H1 (cell line): ENCODE results near the gene FHIT. TPM values are rescaled to one million over a fixed set of nuclear protein-coding genes. Genes with fewer than 3 reads are reported as not detected.

Source experiments
- CTCF ChIA-PET: fragments of 300-600 bp; sonication (Branson Sonifier 250); formaldehyde crosslinking; loops from one replicate; lab custom pipeline; 2021; ENCODE audit not compliant: partially characterized antibody; lab: Charles Lee
- POLR2A ChIA-PET: fragments of 300-600 bp; sonication (Branson Sonifier 250); formaldehyde crosslinking; loops from one replicate; lab custom pipeline; 2021; ENCODE audit warnings: inconsistent platforms; ENCODE audit not compliant: partially characterized antibody; lab: Charles Lee
- DNase-seq, 2 experiments: peaks; one replicate each; pipeline versions ENCODE4 v3.0.0 to v3.0.0-alpha.2; 2010 to 2022; ENCODE audit warnings: low spot score in 2 of 2, low read depth in 1 of 2, mixed read lengths in 1 of 2
- FAIRE-seq: peaks from 2 replicates; lab custom pipeline; 2011; peaks lifted over from hg19 to GRCh38; lab: Jason Lieb, UNC
- H2AFZ ChIP-seq: 2 replicates; pipeline ENCODE4 v1.8.1; 2012; ENCODE audit warnings: low read length, inconsistent platforms
- H2AK5ac ChIP-seq: 2 replicates; pipeline ENCODE4 v1.6.1; 2013; ENCODE audit warnings: low read depth, low read length
- H2BK120ac ChIP-seq: replicated peaks from 2 replicates; pipeline ENCODE3; 2013; ENCODE audit warnings: low read depth, low read length, inconsistent platforms
- H2BK12ac ChIP-seq: 2 replicates; pipeline ENCODE4 v1.6.1; 2013; ENCODE audit warnings: low read depth, low read length
- H2BK15ac ChIP-seq: 2 replicates; pipeline ENCODE4 v1.6.1; 2013; ENCODE audit warnings: low read length
- H2BK20ac ChIP-seq: 2 replicates; pipeline ENCODE4 v1.6.1; 2013; ENCODE audit warnings: low read length
- H2BK5ac ChIP-seq: 2 replicates; pipeline ENCODE4 v1.6.1; 2013; ENCODE audit warnings: low read depth, low read length
- H3K14ac ChIP-seq: 2 replicates; pipeline ENCODE4 v1.6.1; 2013; ENCODE audit warnings: inconsistent platforms; ENCODE audit not compliant: insufficient read length
- H3K18ac ChIP-seq: 2 replicates; pipeline ENCODE4 v1.6.1; 2013; ENCODE audit warnings: low read length; ENCODE audit errors: extremely low read depth
- H3K23ac ChIP-seq: 2 replicates; pipeline ENCODE4 v1.6.1; 2013; ENCODE audit warnings: inconsistent platforms; ENCODE audit not compliant: insufficient read length
- H3K23me2 ChIP-seq: 2 replicates; pipeline ENCODE4 v1.6.1; 2013; ENCODE audit warnings: low read depth, low read length
- H3K27ac ChIP-seq: 2 replicates; pipeline ENCODE4 v1.6.1; 2011; ENCODE audit warnings: low read depth, low read length, inconsistent platforms
- H3K27me3 ChIP-seq, 4 experiments: replicated peaks in 1 of 4; 1 replicate in 1 of 4; 2 replicates in 3 of 4; pipeline versions ENCODE4 v1.6.1 to v1.8.1; 2011 to 2013; ENCODE audit warnings: low read length in 3 of 4, mild to moderate bottlenecking in 3 of 4, inconsistent platforms in 2 of 4, mixed read lengths in 2 of 4, moderate library complexity in 1 of 4; ENCODE audit not compliant: control insufficient read depth in 3 of 4, insufficient read depth in 3 of 4; ENCODE audit errors: extremely low read depth in 1 of 4
- H3K36me3 ChIP-seq, 4 experiments: 2 replicates each; pipeline versions ENCODE4 v1.6.1 to v1.8.1; 2011 to 2013; ENCODE audit warnings: mild to moderate bottlenecking in 4 of 4, low read length in 3 of 4, moderate library complexity in 2 of 4, control low read depth in 1 of 4, inconsistent platforms in 1 of 4; ENCODE audit not compliant: insufficient read depth in 4 of 4, control insufficient read depth in 2 of 4
- H3K4ac ChIP-seq: replicated peaks from 2 replicates; pipeline ENCODE3; 2013; ENCODE audit warnings: low read length, low read depth, mixed read lengths, inconsistent platforms; ENCODE audit not compliant: insufficient read length
- H3K4me1 ChIP-seq, 4 experiments: replicated peaks in 1 of 4; 1 replicate in 1 of 4; 2 replicates in 3 of 4; pipeline versions ENCODE4 v1.6.1 to v1.8.1; 2011 to 2013; ENCODE audit warnings: low read length in 3 of 4, inconsistent platforms in 2 of 4, mixed read lengths in 1 of 4; ENCODE audit not compliant: insufficient read depth in 4 of 4, control insufficient read depth in 3 of 4
- H3K4me2 ChIP-seq, 2 experiments: 2 replicates each; pipeline versions ENCODE4 v1.6.1 to v1.8.1; 2011 to 2013; ENCODE audit warnings: low read depth in 2 of 2, low read length in 2 of 2, control low read depth in 1 of 2, inconsistent platforms in 1 of 2, mild to moderate bottlenecking in 1 of 2; ENCODE audit not compliant: insufficient read depth in 1 of 2
- H3K4me3 ChIP-seq, 4 experiments: fragments of 200-600, 300-600 bp in 1 of 4; sonication (generic), shearing (Covaris generic), sonication (Bioruptor Twin) in 1 of 4; 2 replicates each; pipeline versions ENCODE4 v1.5.1 to v1.8.1; 2011 to 2016; ENCODE audit warnings: low read length in 4 of 4, low read depth in 3 of 4, control low read depth in 2 of 4, inconsistent platforms in 2 of 4, mild to moderate bottlenecking in 2 of 4, mixed read lengths in 1 of 4, moderate library complexity in 1 of 4; ENCODE audit not compliant: insufficient read depth in 2 of 4; ENCODE audit errors: extremely low read depth in 1 of 4
- H3K56ac ChIP-seq: replicated peaks from 2 replicates; pipeline ENCODE3; 2013; ENCODE audit warnings: low read depth, mild to moderate bottlenecking, mixed read lengths, low read length, inconsistent platforms; ENCODE audit not compliant: insufficient read length
- H3K79me1 ChIP-seq: 2 replicates; pipeline ENCODE4 v1.6.1; 2013; ENCODE audit warnings: low read depth, low read length, control low read depth
- H3K79me2 ChIP-seq, 2 experiments: 2 replicates each; pipeline versions ENCODE4 v1.6.1 to v1.8.1; 2012 to 2013; ENCODE audit warnings: low read length in 2 of 2, mild to moderate bottlenecking in 2 of 2, inconsistent platforms in 1 of 2; ENCODE audit not compliant: insufficient read depth in 2 of 2, control insufficient read depth in 1 of 2
- H3K9ac ChIP-seq, 4 experiments: replicated peaks in 1 of 4; 1 replicate in 1 of 4; 2 replicates in 3 of 4; pipeline versions ENCODE4 v1.6.1 to v1.8.1; 2011 to 2013; ENCODE audit warnings: low read depth in 3 of 4, low read length in 3 of 4, control low read depth in 2 of 4, mild to moderate bottlenecking in 2 of 4, moderate library complexity in 2 of 4, inconsistent platforms in 1 of 4; ENCODE audit errors: extremely low read depth in 1 of 4
- H3K9me3 ChIP-seq, 2 experiments: 2 replicates each; pipeline versions ENCODE4 v1.6.1 to v1.8.1; 2012 to 2013; ENCODE audit warnings: mild to moderate bottlenecking in 2 of 2, moderate library complexity in 2 of 2, control low read depth in 1 of 2, inconsistent platforms in 1 of 2, low read depth in 1 of 2, low read length in 1 of 2, mixed read lengths in 1 of 2; ENCODE audit not compliant: insufficient read depth in 2 of 2
- H4K20me1 ChIP-seq, 2 experiments: replicated peaks in 1 of 2; 2 replicates each; pipeline versions ENCODE3 to v1.8.1; 2011 to 2013; ENCODE audit warnings: inconsistent platforms in 2 of 2, low read length in 2 of 2, mild to moderate bottlenecking in 1 of 2; ENCODE audit not compliant: insufficient read depth in 2 of 2, control insufficient read depth in 1 of 2
- H4K5ac ChIP-seq: 2 replicates; pipeline ENCODE4 v1.6.1; 2013; ENCODE audit warnings: low read length, low read depth, mixed read lengths, inconsistent platforms; ENCODE audit not compliant: insufficient read length
- H4K8ac ChIP-seq: 2 replicates; pipeline ENCODE4 v1.8.0; 2013; ENCODE audit warnings: mild to moderate bottlenecking, moderate library complexity, low read length, inconsistent platforms; ENCODE audit not compliant: insufficient read depth; ENCODE audit errors: extremely low read depth
- H4K91ac ChIP-seq: replicated peaks from 2 replicates; pipeline ENCODE3; 2013; ENCODE audit warnings: low read length, mixed read lengths, inconsistent platforms; ENCODE audit not compliant: insufficient read length
- ASH2L ChIP-seq: fragments of 200-600, 300-600 bp; sonication (generic); IDR thresholded peaks from one replicate; pipeline ENCODE4 v1.7.1; 2017; ENCODE audit warnings: low read length
- ATF3 ChIP-seq: IDR thresholded peaks from 2 replicates; pipeline ENCODE4 v1.6.1; 2011; ENCODE audit warnings: low read depth, mild to moderate bottlenecking, low read length; ENCODE audit not compliant: insufficient read depth
- CTBP2 ChIP-seq: IDR thresholded peaks from 2 replicates; pipeline ENCODE4 v1.7.0; 2011; ENCODE audit warnings: borderline replicate concordance, mild to moderate bottlenecking, moderate library complexity, mixed read lengths, low read length; ENCODE audit not compliant: insufficient read depth, insufficient read length
- EP300 ChIP-seq, 2 experiments: IDR thresholded peaks; 1 replicate in 1 of 2; 2 replicates in 1 of 2; pipeline ENCODE4 v1.6.1; 2011 to 2012; ENCODE audit warnings: low read depth in 2 of 2, low read length in 2 of 2, mild to moderate bottlenecking in 2 of 2, borderline replicate concordance in 1 of 2, inconsistent platforms in 1 of 2, moderate library complexity in 1 of 2
- NRF1 ChIP-seq: IDR thresholded peaks from 2 replicates; pipeline ENCODE4 v1.6.1; 2011; ENCODE audit warnings: mild to moderate bottlenecking, low read depth, low read length, improper control_type of control experiment
- PHF8 ChIP-seq: fragments of 200-600 bp; sonication (generic); conservative IDR thresholded peaks from 2 replicates; pipeline ENCODE4 v1.7.1; 2012; ENCODE audit warnings: low read depth, mild to moderate bottlenecking, inconsistent platforms, low read length, moderate library complexity
- RBBP5 ChIP-seq: IDR thresholded peaks from 2 replicates; pipeline ENCODE4 v1.7.1; 2012; ENCODE audit warnings: low read depth, mild to moderate bottlenecking, inconsistent platforms, low read length, moderate library complexity, borderline replicate concordance
- RFX5 ChIP-seq: IDR thresholded peaks from 2 replicates; pipeline ENCODE4 v1.6.1; 2011; ENCODE audit warnings: low read depth, low read length, improper control_type of control experiment, borderline replicate concordance
- SRF ChIP-seq: IDR thresholded peaks from 2 replicates; pipeline ENCODE4 v1.6.1; 2011; ENCODE audit warnings: mild to moderate bottlenecking, low read depth, low read length, moderate library complexity
- TAF7 ChIP-seq: optimal IDR thresholded peaks from 2 replicates; pipeline ENCODE3; 2011; ENCODE audit warnings: low read depth, mild to moderate bottlenecking, inconsistent platforms, low read length, moderate library complexity, borderline replicate concordance
- TEAD4 ChIP-seq: IDR thresholded peaks from 2 replicates; pipeline ENCODE4 v1.6.1; 2012; ENCODE audit warnings: low read depth, low read length, inconsistent platforms, mixed read lengths
- USF2 ChIP-seq: IDR thresholded peaks from 2 replicates; pipeline ENCODE4 v1.6.1; 2011; ENCODE audit warnings: low read length, improper control_type of control experiment
- WGBS, 2 experiments: shearing (Covaris generic) in 1 of 2; methylation state at CpG; one replicate each; pipeline versions ENCODE4 v1.1.6 to v1.1.7; 2013 to 2015; ENCODE audit warnings: low lambda C conversion rate in 2 of 2, mixed read lengths in 2 of 2, inconsistent platforms in 1 of 2, low coverage in 1 of 2, missing lambda C conversion rate in 1 of 2; ENCODE audit not compliant: insufficient replicate concordance in 2 of 2, insufficient coverage in 1 of 2, insufficient read length in 1 of 2; ENCODE audit errors: extremely low coverage in 1 of 2, missing lambda C conversion rate in 1 of 2; 5-methylcytosine and 5-hydroxymethylcytosine counted together
- polyA plus RNA-seq, 7 experiments: library from polyadenylated mRNA; depleted of rRNA in 3 of 7; stranded (reverse) in 5 of 7; unstranded in 2 of 7; fragments of >200 nt in 5 of 7; fragments of 200-250 nt in 2 of 7; gene quantifications; 1 replicate in 5 of 7; 2 replicates in 1 of 7; 4 replicates in 1 of 7; pipeline versions ENCODE4 v1.2.1 to v1.2.3, GENCODE V29; 2011 to 2013; ENCODE audit warnings: missing spikeins in 2 of 7, mixed read lengths in 2 of 7
- total RNA-seq: library from RNA; stranded (reverse); fragmentation: NEBNext Ultra II Directional; extraction: Animal tissue kit (Norgen Biotek cat#: 25700); gene quantifications from 2 replicates; pipeline ENCODE4 v1.2.1, GENCODE V29; 2021

The FHIT gene
- total and polyA plus RNA-seq, 2 of the 8 experiments (the other 6 are each of a cell fraction or from before 2014, with no cell fraction given) = 1.2 to 3.2 TPM

DNA sequence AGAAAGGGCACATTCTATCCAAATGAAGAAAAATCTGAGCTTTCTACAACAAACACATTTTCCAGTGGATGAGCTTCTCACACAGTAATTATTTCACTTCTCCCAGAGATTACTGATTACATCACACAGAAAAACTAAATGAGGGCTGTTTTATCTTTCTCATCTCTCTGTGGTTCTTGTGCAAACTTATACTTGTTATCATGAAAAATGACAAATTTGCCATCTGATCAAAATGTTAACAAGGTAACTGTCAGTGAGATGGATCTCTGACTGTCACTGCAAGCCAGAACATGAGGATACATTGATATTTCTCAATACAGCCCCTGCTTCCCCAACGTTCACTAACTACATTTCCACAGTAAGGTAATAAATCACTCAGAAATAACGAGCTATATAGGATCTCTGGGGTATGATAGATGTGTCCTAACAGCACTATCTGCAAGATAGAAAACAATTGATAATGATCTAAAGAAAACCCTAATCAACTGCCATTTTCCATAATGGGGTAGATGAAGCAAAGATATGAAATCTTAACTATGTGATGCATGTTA lies 1372.1 kb downstream of the FHIT start:
- Histone ChIP-seq H2BK20ac (no peak overlapping the region), H2AFZ (no peak overlapping the region), H3K79me2 (no peaks in the 10 kb centered on the region), H3K4ac (no peak overlapping the region), H3K27me3 (no peaks in the 10 kb centered on the region), H2BK120ac (no peak overlapping the region), H3K27ac (no peak overlapping the region), H4K20me1 (no peaks in the 10 kb centered on the region), H2BK15ac (no peak overlapping the region), H2AK5ac (no peak overlapping the region), H3K56ac (no peak overlapping the region), H4K5ac (no peak overlapping the region), H3K18ac (no peak overlapping the region), H3K23me2 (no peaks in the 10 kb centered on the region), H3K9me3 (no peaks in the 10 kb centered on the region), H3K9ac (no peak overlapping the region), H4K8ac (no peak overlapping the region), H2BK5ac (no peak overlapping the region), H3K4me3 (no peak overlapping the region), H3K23ac (no peak overlapping the region), H3K4me1 (no peaks in the 10 kb centered on the region), H4K91ac (no peak overlapping the region), H3K4me2 (no peak overlapping the region), H3K14ac (no peak overlapping the region), H3K79me1 (no peaks in the 10 kb centered on the region), H3K36me3 (no peaks in the 10 kb centered on the region), H2BK12ac (no peak overlapping the region)
- ChIA-PET CTCF (no interaction called here), POLR2A (no interaction called here)
- no peak for FAIRE-seq
- no peak for DNase-seq
- 90% methylated on average over 2 of the region's 2 CpGs; no CpG with 5 or more reads in 1 of the 2 experiments for WGBS, 2 experiments
- TF ChIP-seq TEAD4 (no peak), RBBP5 (no peak), CTBP2 (no peak), SRF (no peak), NRF1 (no peak), RFX5 (no peak), ATF3 (no peak), PHF8 (no peak), TAF7 (no peak), EP300 (IDR thresholded peaks at IDR 0.05; ENCODE audit: borderline replicate concordance in 1 of 2, low read depth in 2 of 2, low read length in 2 of 2) (no peak), USF2 (no peak), ASH2L (no peak)
